Kidney glomerular epithelial cell (primary cell): ENCODE data around the gene MYADM.
"Not testable (repeated sequence)": the region's sequence is repeated elsewhere in the genome, so short reads cannot be mapped to it uniquely, and the experiment has no call there.

Source experiments
- DNase-seq: peaks from one replicate; lab custom pipeline; 2025; lab: John Stamatoyannopoulos, UW

The MYADM gene

GRCh38 chr19:53867225-53868090, at the start of gene MYADM:
Gene MYADM (plus strand): TSS chr19:53867883. CDS start chr19:53873530, 5,647 bp downstream.
- DNase-seq: peak; percentile 100

GRCh38 chr19:53818756-53819155, 48.9 kb upstream of the MYADM start:
- DNase-seq: no peak

GRCh38 chr19:53819861-53820260, 47.8 kb upstream of the MYADM start:
- DNase-seq: no peak

- DNase-seq: no peak
These were observed 44.1 kb upstream of the MYADM start for GRCh38 chr19:53823380-53824120.

GRCh38 chr19:53824134-53824611, 43.5 kb upstream of the MYADM start, which contains the start of gene NLRP12:
Gene NLRP12 (minus strand): TSS chr19:53824314. CDS start chr19:53824174, 140 bp downstream.
- DNase-seq: no peak

- DNase-seq: no peak
These were observed 40.8 kb upstream of the MYADM start for GRCh38 chr19:53826876-53827275.

GRCh38 chr19:53828531-53828930, 39.2 kb upstream of the MYADM start:
- no peak for DNase-seq

- not testable (repeated sequence) for DNase-seq
These were observed 34.8 kb upstream of the MYADM start for GRCh38 chr19:53832861-53833260.

- DNase-seq: not testable (repeated sequence)
These were observed 29.2 kb upstream of the MYADM start for GRCh38 chr19:53838446-53838845.

GRCh38 chr19:53840241-53840640, 27.4 kb upstream of the MYADM start:
- DNase-seq: not testable (repeated sequence)

- DNase-seq: peak; percentile 47
These were observed 26.8 kb upstream of the MYADM start for GRCh38 chr19:53840914-53841313.

- DNase-seq: no peak
These were observed 22.8 kb upstream of the MYADM start for GRCh38 chr19:53844849-53845246.

- DNase-seq: no peak
These were observed 20.1 kb upstream of the MYADM start for GRCh38 chr19:53847555-53847954.

GRCh38 chr19:53849237-53849676, 18.4 kb upstream of the MYADM start:
- no peak for DNase-seq

- DNase-seq: no peak
These were observed 14.0 kb upstream of the MYADM start for GRCh38 chr19:53853707-53854106.

- DNase-seq: no peak
These were observed 3.3 kb upstream of the MYADM start for GRCh38 chr19:53864308-53864836.

GRCh38 chr19:53865523-53865917, 2.2 kb upstream of the MYADM start:
- DNase-seq: no peak

- peak; percentile 26 for DNase-seq
These were observed 1.5 kb upstream of the MYADM start for GRCh38 chr19:53865918-53866864.

- DNase-seq: no peak
These were observed 838 bp upstream of the MYADM start for GRCh38 chr19:53866865-53867224.

GRCh38 chr19:53868091-53868891, 608 bp downstream of the MYADM start:
- peak; percentile 20 for DNase-seq
